Upper lobe of right lung (tissue), 1 donor: ENCODE data around the gene DDX50. TPM values are rescaled to one million over a fixed set of nuclear protein-coding genes. Genes with fewer than 3 reads are reported as not detected.
"Not testable (repeated sequence)": the region's sequence is repeated elsewhere in the genome, so short reads cannot be mapped to it uniquely, and the experiment has no call there.

ENCODE experiments used
- ATAC-seq: fragments of 200-7000 bp; cut with Tn5 transposase; one replicate; pipeline ENCODE4 v1.9.1; 2020; ENCODE audit warnings: mild to moderate bottlenecking, moderate library complexity
- DNase-seq: peaks from one replicate; pipeline ENCODE4 v3.0.0-alpha.2; 2020
- H3K27ac ChIP-seq: fragments of 200-600 bp; one replicate; pipeline ENCODE4 v1.8.0; 2022
- H3K27me3 ChIP-seq: fragments of 200-600 bp; one replicate; pipeline ENCODE4 v1.8.0; 2022; ENCODE audit warnings: mild to moderate bottlenecking
- H3K36me3 ChIP-seq: fragments of 200-600 bp; one replicate; pipeline ENCODE4 v1.8.0; 2022
- H3K4me1 ChIP-seq: fragments of 200-600 bp; one replicate; pipeline ENCODE4 v1.8.0; 2022
- H3K4me3 ChIP-seq: fragments of 200-600 bp; one replicate; pipeline ENCODE4 v1.8.0; 2022; ENCODE audit warnings: mild to moderate bottlenecking
- H3K9me3 ChIP-seq: fragments of 200-600 bp; one replicate; pipeline ENCODE4 v1.8.0; 2022
- CTCF ChIP-seq: fragments of 200-600 bp; IDR thresholded peaks from one replicate; pipeline ENCODE4 v1.8.0; 2022; ENCODE audit warnings: antibody characterized with exemption
- intact Hi-C: fragments of 100-400 bp; cut with DNase I; formaldehyde crosslinking; loops from one replicate; pipeline ENCODE4 v1.11.0; 2022
- total RNA-seq: library from RNA; stranded (reverse); fragmentation: NEBNext Ultra II Directional; extraction: Animal tissue kit (Norgen Biotek cat#: 25700); gene quantifications from one replicate; pipeline ENCODE4 v1.2.1, GENCODE V29; 2021
- donor health status: DM: no; HTN: yes; CAD: no; lungs with severe emphysema.

Gene DDX50
- total RNA-seq, 1 donor from 2014 or later, result 26.1 TPM

GRCh38 chr10:68938884-68939283, 37.8 kb downstream of the DDX50 start:
- intact Hi-C loops, result no loop called here
- Histone ChIP-seq H3K4me1 (no peaks in the 10 kb centered on the region), H3K27me3 (no peaks in the 10 kb centered on the region), H3K27ac (no peak overlapping the region), H3K4me3 (no peak overlapping the region), H3K36me3 (peaks cover 97% of the 10 kb centered on the region), H3K9me3 (no peaks in the 10 kb centered on the region)
- TF ChIP-seq CTCF, result no peak
- DNase-seq (no peak), ATAC-seq (no peak)

DNA sequence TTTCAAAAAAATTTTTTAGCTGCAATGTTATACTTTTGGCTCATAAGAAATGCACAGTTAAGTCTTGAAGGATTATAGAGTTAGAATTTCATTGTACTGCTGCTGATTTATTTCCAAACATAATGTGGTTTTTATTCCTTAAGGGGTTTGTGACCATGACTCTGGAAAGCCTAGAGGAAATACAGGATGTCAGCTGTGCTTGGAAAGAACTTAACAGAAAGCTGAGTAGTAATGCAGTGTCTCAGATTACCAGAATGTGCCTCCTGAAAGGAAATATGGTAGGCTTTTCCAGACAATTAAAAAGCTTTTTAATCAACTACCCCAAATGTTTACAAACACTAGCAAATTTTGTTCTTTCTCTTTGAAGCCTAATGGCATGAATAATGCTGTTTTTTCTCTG, 39.8 kb downstream of the DDX50 start:
- H3K4me1 ChIP-seq, ATAC-seq, DNase-seq, H3K27ac ChIP-seq, intact Hi-C loops, H3K9me3 ChIP-seq, H3K4me3 ChIP-seq, H3K27me3 ChIP-seq: not testable (repeated sequence)
- peaks cover 96% of the 10 kb centered on the region for H3K36me3 ChIP-seq

DNA sequence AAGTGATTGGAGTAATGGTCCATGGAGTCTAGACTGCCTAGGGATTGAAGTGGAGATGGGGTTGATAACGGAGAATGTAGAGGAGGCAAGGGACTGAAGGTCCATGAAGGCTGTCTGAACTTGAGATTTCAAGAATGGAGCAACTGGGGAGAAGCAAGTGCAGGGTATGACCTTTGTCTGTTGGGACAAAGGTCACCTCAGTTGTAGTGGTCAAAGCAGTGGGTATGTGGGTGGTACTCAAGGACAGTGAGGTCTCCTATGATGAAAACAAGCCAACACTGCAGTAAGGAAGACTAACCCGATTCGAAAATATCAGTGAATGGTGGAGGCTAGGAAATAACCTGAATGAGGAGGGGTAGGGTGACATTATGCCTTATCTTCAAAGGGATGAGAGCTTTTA, 49.5 kb downstream of the DDX50 start:
- H3K4me3 ChIP-seq, result no peak overlapping the region
- peaks cover 47% of the 10 kb centered on the region for H3K36me3 ChIP-seq
- H3K27me3 ChIP-seq, result no peaks in the 10 kb centered on the region
- ATAC-seq (peak; percentile 16), DNase-seq (no peak)
- H3K27ac ChIP-seq, result no peak overlapping the region
- peaks cover 7% of the 10 kb centered on the region for H3K4me1 ChIP-seq
- H3K9me3 ChIP-seq, result no peaks in the 10 kb centered on the region
- no peak for TF ChIP-seq CTCF
- intact Hi-C loops, result no loop called here

DNA sequence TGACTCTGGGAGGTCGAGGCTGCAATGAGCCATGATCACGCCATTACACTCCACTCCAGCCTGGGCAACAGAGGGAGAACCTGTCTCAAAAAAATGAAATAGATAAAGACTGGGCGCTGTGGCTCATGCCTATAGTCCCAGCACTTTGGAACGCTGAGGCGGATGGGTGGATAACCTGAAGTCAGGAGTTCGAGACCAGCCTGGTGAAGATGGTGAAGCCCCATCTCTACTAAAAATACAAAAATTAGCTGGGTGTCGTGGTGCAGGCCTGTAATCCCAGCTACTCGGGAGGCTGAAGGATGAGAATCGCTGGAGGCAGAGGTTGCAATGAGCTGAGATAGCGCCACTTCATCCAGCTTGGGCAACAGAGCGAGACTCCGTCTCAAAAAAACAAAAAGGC, 53.8 kb downstream of the DDX50 start:
- H3K4me3 ChIP-seq, result no peak overlapping the region
- DNase-seq, result no peak
- H3K4me1 ChIP-seq, result peaks cover 24% of the 10 kb centered on the region
- peaks cover 9% of the 10 kb centered on the region for H3K36me3 ChIP-seq
- no peak for TF ChIP-seq CTCF
- H3K27ac ChIP-seq, result no peak overlapping the region
- intact Hi-C loops, result no loop called here
- no peak for ATAC-seq
- no peaks in the 10 kb centered on the region for H3K27me3 ChIP-seq
- H3K9me3 ChIP-seq, result no peaks in the 10 kb centered on the region

DNA sequence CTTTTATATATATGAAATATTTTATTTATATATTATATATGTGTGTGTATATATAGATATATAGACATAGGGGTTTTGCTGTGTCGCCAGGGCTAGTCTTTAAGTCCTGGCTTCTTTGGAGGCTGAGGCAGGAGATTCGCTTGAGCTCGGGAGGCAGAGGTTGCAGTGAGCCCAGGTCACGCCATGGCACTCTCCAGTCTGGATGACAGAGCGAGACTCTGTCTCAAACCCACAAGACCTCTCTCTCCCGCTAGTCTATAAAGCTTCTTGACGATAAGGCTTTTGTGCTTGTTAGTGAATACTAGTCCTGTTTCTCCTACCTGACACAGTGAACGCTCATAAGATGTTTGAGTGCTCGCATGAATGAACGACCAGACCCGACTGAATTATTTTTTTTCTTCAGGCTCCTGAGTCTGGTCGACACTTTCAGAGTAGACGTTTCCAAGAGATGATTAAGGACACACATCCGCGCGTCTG, 54.3 kb downstream of the DDX50 start:
- no peak for ATAC-seq
- TF ChIP-seq CTCF, result no peak
- Histone ChIP-seq H3K4me1 (peaks cover 24% of the 10 kb centered on the region), H3K27me3 (no peaks in the 10 kb centered on the region), H3K36me3 (peaks cover 9% of the 10 kb centered on the region), H3K4me3 (peak overlapping the region; percentile 95), H3K9me3 (no peaks in the 10 kb centered on the region), H3K27ac (peak overlapping the region; percentile 95)
- intact Hi-C loops, result no loop called here
- DNase-seq, result no peak

DNA sequence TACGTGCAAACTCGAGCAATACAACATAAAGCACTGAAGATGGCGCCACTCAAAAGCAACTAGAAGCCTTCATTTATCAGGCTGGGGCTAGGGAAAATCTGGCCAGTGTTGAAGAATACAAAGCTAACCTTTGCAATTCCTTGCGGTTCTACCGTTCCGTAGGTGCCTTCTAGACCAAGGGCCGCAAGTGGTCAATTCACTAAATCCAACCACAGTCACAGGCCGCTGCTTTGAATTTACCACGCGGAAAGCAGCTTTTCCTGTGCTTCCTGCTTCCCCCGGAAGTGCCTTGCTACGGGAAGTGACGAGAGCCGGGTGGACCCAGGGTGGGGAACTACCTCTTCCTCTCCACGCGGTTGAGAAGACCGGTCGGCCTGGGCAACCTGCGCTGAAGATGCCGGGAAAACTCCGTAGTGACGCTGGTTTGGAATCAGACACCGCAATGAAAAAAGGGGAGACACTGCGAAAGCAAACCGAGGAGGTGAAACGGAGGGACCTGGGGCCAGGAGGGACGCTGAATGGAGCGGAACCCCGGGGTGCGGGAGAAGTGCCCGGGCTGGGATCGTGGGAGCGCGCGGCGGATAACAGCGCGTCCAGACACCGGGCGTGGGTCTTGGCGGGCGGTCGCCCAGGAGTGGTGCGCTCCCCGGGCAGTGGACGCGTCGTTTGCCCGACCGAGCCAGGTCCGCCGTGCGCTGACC, 54.9 kb downstream of the DDX50 start, which contains the start of gene DDX21:
Gene DDX21 (plus strand): TSS at position 339 of the 701 bp plus-strand sequence. CDS start 56 bp downstream, at position 395.
- Histone ChIP-seq H3K9me3 (no peaks in the 10 kb centered on the region), H3K27ac (peak within 1 kb of the TSS; percentile 95), H3K27me3 (no peaks in the 10 kb centered on the region), H3K36me3 (peaks cover 13% of the 10 kb centered on the region), H3K4me3 (peak within 1 kb of the TSS; percentile 95), H3K4me1 (peaks cover 24% of the 10 kb centered on the region)
- DNase-seq, result peak; percentile 94
- peak; percentile 97 for ATAC-seq
- intact Hi-C loops, result no loop called here
- peak; percentile 56 for TF ChIP-seq CTCF
